Transverse colon (tissue), 4 donors: ENCODE data around the gene TPRX2.

Source experiments
- CTCF ChIP-seq, 5 experiments: fragments of 200-600 bp in 3 of 5; fragments of 450-650 bp in 2 of 5; sonication (generic) in 3 of 5; IDR thresholded peaks; 1 replicate in 2 of 5; 2 replicates in 3 of 5; pipeline ENCODE4 v1.5.1; 2016 to 2017; ENCODE audit warnings: antibody characterized with exemption in 5 of 5, inconsistent platforms in 3 of 5, mild to moderate bottlenecking in 2 of 5, moderate library complexity in 1 of 5
- EP300 ChIP-seq: sonication (generic); formaldehyde crosslinking; IDR thresholded peaks from one replicate; pipeline ENCODE4 v1.6.1; 2017; ENCODE audit warnings: antibody characterized with exemption, low read depth
- POLR2A ChIP-seq: fragments of 450-650 bp; IDR thresholded peaks from one replicate; pipeline ENCODE4 v1.6.1; 2016; ENCODE audit warnings: antibody characterized with exemption, mild to moderate bottlenecking, moderate library complexity
- POLR2AphosphoS5 ChIP-seq, 3 donors: sonication (generic); formaldehyde crosslinking; IDR thresholded peaks; one replicate each; pipeline ENCODE4 v1.6.1; 2016; ENCODE audit warnings: antibody characterized with exemption in 3 of 3

GRCh38 chr19:47813995-47814328, 45.1 kb upstream of the TPRX2 start:
- TF ChIP-seq POLR2A (no peak), CTCF (IDR thresholded peaks at IDR 0.05) (no peak), EP300 (no peak), POLR2AphosphoS5 (IDR thresholded peaks at IDR 0.05) (no peak)
